GM10266 (cell line): Measurements from ENCODE around the gene STRN3.
"Not testable (repeated sequence)": the region's sequence is repeated elsewhere in the genome, so short reads cannot be mapped to it uniquely, and the experiment has no call there.

Source experiments
- DNase-seq: peaks from one replicate; pipeline ENCODE4 v3.0.0; 2012; ENCODE audit errors: extremely low spot score
- TF ChIP-seq, protein P1 (sequence below): IDR thresholded peaks from 2 replicates; pipeline ENCODE4 v1.5.1; 2012; ENCODE audit warnings: mild to moderate bottlenecking, low read depth; ENCODE audit not compliant: control insufficient read depth, insufficient read depth; ENCODE audit errors: missing control alignments

The STRN3 gene

GRCh38 chr14:30980106-30980704 lies 46.0 kb downstream of the STRN3 start:
- DNase-seq, result peak; percentile 45
- TF ChIP-seq, protein P1, sequence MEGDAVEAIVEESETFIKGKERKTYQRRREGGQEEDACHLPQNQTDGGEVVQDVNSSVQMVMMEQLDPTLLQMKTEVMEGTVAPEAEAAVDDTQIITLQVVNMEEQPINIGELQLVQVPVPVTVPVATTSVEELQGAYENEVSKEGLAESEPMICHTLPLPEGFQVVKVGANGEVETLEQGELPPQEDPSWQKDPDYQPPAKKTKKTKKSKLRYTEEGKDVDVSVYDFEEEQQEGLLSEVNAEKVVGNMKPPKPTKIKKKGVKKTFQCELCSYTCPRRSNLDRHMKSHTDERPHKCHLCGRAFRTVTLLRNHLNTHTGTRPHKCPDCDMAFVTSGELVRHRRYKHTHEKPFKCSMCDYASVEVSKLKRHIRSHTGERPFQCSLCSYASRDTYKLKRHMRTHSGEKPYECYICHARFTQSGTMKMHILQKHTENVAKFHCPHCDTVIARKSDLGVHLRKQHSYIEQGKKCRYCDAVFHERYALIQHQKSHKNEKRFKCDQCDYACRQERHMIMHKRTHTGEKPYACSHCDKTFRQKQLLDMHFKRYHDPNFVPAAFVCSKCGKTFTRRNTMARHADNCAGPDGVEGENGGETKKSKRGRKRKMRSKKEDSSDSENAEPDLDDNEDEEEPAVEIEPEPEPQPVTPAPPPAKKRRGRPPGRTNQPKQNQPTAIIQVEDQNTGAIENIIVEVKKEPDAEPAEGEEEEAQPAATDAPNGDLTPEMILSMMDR, result peak; percentile 52

DNA sequence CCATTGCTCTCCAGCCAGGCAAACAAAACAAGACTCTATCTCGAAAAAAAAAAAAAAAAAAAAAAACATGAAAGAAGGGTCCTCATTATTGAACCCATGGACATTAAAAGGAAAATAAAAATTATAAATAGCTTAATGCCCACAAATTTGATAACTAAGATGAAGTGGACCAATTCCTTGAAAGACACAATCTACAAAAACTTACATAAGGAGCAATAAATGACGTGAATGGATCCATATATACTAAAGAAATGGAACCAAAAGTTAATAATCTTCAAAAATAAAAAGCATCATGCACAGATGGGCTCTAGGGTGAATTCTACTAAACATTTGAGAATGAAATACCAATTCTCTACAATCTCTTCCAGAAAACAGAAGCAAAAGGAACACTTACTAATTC lies 48.4 kb downstream of the STRN3 start:
- TF ChIP-seq, protein P1, result no peak
- DNase-seq, result no peak

GRCh38 chr14:30974628-30975027 lies 51.6 kb downstream of the STRN3 start:
- no peak for DNase-seq
- TF ChIP-seq, protein P1, result no peak

DNA sequence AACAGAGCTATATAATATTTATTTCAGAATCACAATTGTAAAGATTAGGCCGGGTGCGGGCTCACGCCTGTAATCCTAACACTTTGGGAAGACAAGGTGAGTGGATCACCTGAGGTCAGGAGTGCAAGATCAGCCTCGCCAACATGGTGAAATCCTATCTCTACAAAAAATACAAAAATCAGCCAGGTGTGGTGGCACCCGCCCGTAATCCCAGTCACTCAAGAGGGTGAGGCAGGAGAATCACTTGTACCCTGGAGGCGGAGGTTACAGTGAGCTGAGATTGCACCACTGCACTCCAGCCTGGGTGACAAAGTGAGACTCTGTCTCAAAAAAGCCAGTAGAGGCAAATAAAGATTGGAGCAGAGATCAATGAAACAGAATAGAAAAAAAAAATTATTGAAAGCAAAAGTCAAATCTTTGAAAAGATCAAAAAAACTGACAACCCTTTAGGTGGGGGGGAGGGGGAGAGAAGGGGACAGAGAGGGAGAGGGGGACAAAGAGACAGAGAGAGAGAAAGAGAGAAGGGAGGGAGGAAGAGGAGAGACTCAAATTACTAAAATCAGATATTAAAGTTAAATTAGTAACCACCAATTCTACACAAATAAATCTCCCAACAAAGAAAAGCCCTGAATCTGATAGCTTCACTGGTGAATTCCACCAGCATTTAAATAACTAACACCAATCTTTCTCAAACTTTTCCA lies 53.1 kb downstream of the STRN3 start:
- TF ChIP-seq, protein P1, result no peak
- no peak for DNase-seq

GRCh38 chr14:30972036-30972732 lies 54.0 kb downstream of the STRN3 start:
- not testable (repeated sequence) for DNase-seq

GRCh38 chr14:30971586-30971985 lies 54.6 kb downstream of the STRN3 start:
- DNase-seq, result no peak
- TF ChIP-seq, protein P1, result no peak

DNA sequence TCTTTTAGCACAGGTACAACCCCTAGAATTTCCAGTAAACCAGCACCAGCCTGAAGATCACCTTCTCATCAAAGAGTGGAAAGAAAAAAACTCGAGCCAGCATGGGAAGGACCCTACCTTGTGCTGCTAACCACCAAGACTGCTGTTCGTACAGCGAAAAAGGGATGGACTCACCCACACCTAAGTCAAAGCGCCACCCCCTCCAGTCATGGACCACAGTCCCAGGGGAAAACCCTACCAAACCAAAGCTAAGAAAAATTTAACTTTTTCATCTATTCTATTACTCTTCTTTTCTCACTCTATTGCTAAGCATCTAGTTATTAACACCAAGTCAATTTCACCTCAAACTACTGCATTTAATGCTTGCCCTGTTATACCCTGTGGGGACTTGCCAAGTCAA lies 56.4 kb downstream of the STRN3 start:
- DNase-seq, result not testable (repeated sequence)

DNA sequence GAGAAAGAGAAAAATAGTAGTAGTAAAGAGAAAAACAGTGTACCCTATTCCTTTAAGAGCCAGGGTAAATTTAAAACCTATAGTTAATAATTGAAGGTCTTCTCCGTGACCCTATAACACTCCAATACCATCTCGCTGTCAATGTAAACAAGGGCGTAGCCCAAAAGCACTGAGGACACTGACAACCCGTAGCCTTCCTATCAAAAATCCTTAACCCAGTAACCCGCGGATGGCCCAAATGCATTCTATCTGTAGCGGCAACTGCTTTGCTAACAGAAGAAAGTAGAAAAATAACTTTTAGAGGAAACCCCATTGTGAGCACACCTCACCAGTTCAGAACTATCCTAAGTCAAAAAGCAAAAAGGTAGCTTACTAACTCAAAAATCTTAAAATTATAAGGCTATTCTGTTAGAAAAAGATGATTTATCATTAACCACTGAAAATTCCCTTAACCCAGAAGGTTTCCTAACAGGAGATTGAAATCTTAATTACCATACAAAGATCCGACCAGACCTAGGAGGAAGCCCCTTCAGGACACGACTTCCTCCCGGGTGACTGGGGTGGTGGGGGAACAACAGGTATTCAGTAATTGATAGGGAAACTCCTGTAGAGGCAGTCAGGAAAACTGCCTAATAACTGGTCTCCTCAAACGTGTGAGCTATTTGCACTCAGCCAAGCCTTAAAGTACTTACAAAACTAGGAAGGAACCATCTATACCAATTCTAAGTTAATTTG lies 58.6 kb downstream of the STRN3 start:
- not testable (repeated sequence) for DNase-seq
